GM19351 (cell line): ENCODE data around the gene SYT5.
"Not testable (repeated sequence)": the region's sequence is repeated elsewhere in the genome, so short reads cannot be mapped to it uniquely, and the experiment has no call there.

Experiments
- ATAC-seq: cut with Tn5 transposase; IDR thresholded peaks from one replicate; pipeline ENCODE4 v1.9.1; 2021; ENCODE audit warnings: mild to moderate bottlenecking, moderate library complexity; ENCODE audit not compliant: unreplicated experiment

SYT5 gene

DNA sequence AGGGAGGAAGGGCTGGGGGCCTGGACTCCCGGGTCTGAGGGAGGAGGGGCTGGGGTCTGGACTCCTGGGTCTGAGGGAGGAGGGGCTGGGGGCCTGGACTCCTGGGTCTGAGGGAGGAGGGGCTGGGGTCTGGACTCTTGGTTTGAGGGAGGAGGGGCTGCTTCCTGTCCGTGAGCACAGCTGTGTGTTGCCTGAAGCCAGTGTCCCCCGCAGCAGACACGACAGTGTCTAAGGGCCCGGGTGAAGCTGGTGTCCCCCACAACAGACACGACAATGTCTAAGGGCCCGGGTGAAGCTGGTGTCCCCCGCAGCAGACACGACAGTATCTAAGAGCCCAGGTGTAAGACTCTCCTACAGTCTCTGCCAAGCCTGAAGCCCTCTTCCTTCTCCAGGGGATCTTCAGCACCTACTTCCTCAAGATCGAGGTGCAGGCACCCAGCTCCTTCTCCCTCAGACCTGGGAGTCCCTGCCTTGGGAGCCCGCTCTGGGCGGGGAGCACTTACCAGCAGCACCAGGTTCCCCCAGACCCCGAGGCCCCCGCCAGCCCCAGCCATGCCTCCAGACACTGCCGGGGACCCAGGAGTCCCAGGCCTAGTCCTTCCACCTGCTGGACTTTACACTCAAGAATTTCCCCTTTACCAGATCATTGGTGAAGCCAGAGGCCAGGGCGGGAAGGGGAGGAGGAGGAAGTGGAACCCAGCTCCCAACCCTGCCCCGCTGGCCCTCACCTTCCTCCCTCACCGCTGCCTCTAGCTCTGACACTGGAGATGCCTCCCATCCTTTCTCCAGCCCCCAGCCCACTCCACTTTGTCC, 29.0 kb upstream of the SYT5 start, which contains the start of gene PTPRH:
TSS of gene PTPRH (minus strand) at position 622 of the 813 bp plus-strand sequence. CDS start at position 554, 68 bp downstream.
- no peak for ATAC-seq

DNA sequence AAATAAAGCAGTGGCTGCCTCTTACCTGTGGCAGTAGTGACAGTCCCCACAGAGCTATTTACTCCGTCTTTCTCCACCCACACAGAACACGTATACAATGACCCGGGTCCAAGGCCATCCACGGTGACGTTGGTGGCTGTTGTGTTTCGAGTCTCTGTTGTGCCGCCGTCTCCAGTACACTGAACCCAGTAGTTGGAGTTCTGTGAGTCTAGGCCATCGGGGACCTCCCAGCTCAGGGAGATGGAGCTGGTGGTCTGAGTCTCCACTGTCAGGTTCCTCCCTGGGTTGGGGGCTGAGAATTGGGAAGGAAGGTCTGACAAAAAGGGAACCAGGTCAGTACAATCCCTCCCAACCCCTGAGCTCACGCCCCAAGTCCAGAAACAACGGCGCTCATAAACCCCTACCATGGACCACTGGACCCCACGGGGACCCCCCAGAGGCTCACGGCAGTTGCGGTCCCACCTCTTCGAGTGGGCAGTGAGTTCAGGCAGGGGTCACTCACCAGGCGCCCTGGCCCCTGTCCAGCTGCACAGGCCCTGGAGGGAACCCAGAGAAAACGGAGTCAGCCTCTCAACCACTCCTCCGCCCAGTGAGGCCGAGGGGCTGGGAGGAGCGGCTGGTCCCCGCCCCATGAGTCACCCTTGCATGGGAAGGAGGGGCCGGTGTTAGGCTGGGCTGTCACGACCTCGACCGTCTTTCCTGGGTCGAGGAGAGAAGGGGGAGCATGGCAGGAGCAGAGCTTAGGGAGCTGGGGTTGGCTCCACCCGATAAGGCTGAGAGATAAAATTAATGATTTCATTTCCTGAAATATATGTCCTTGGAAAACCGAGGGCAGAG, 26.8 kb upstream of the SYT5 start:
- no peak for ATAC-seq

DNA sequence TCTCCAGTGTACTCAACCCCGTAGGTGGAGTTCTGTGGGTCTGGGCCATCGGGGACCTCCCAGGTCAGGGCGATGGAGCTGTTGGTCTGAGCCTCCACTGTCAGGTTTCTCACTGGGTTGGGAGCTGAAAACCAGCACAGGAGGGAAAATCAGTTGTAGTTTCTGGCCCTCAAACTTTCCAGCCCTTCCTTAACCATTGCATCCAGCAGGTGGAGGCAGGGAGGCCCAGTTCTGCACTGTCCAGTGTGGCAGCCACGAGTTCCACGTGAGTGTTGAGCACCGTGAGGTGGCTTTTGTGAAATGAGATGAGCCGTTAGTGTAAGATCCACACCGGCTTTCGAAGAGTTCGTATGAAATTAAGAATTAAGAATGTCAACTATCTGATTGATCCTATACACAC, 22.1 kb upstream of the SYT5 start:
- ATAC-seq = not testable (repeated sequence)

DNA sequence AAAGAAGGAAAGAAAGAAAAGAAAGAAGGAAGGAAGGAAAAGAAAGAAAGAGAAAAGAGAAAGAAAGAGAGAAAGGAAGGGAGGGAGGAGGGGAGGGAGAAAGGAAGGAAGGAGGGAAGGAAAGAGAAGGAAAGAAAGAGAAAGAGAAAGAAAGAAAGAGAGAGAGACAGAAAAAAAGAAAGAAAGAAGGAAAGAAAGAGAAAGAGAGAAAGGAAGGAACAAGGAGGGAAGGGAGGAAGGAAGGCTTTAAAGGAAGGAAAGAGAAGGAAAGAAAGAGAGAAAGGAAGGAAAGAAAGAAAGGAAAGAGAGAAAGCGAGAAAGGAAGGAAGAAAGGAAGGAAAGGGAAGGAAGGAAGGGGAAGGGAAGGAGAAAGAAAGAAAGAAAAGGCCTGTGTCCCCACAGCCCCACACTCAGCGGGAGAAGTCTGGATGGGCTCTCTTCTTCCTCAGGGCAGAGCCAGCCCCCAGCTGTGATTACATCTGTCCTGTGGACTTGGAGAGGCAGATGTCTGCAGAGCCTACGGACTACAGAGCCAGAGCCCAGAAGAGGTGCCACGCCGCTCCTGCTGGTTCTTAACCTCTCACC, 19.6 kb upstream of the SYT5 start:
- no peak for ATAC-seq

DNA sequence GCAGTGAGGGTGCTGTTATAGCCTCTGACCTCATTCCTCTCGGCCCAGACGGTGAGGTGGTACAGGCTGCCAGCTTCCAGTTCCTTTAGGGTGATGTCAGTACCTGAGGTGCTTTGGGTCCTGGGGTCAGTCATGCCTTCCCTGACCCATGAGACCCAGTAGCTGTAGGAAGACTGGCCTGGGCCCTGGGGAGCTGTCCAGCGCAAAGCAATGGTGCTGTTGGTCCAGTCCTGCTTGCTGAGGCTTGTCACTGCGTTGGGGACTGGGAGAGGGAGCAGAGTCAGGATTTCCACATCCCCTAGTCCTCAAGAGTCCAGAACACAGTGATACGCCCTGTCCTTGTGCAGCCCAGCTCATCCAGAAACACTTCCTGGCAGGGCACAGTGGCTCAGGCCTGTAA, 18.6 kb upstream of the SYT5 start:
- ATAC-seq = no peak

DNA sequence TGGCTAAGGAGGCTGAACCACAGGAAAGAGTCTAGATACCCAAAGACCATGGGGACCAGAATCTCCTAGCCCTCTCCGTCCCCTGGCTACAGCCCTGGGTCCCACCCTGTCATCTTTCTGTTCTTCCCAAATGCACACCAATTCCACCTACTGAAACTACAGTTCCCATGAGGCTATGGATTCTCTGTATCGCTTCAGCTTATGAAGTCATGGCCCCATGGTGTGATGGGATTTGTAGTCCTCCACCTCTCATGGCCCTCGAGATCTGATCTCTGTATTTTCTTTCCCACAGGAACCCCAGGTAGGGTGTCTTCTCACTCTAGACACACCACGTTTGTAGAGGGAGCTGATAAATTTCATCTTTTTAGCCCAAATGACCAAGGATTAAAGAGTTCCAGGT, 17.4 kb upstream of the SYT5 start:
- no peak for ATAC-seq

DNA sequence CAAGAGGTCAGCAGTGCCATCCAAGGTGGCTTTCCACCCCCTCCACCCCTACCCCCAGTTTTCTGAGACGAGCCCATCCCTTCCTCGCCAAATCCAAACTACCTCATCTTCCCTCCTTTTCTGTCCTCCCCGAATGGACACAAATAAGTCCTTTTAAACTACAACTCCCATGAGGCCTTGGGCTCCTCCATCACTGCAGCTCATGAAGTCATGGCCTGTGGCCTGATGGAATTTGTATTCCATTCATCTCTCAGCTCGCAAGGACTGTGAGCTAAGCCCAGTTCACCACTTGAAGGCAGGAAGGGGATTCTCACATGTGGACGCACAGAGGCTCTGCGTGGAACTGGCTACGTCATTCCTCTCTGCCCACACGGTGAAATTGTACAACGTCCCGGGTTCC, 16.7 kb upstream of the SYT5 start:
- ATAC-seq = no peak

DNA sequence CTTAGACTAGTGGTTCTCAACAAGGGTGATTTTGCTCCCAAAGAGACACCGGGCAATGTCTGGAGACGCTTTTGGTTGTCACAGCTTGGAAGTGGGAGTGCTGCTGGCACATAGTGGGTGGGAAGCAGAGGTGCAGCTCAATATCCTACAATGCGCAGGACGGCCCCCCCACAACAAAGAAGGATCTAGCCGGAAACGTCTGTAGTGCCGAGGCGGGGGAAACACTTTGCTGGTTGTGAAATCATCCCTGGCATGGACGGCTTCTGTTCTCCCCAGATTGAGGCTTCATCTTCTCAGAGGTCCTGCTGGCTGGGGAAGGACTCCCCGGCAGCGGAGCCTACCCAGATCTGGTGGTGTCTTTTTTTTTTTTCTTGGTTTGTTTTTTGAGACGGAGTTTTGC, 13.4 kb upstream of the SYT5 start:
- no peak for ATAC-seq

DNA sequence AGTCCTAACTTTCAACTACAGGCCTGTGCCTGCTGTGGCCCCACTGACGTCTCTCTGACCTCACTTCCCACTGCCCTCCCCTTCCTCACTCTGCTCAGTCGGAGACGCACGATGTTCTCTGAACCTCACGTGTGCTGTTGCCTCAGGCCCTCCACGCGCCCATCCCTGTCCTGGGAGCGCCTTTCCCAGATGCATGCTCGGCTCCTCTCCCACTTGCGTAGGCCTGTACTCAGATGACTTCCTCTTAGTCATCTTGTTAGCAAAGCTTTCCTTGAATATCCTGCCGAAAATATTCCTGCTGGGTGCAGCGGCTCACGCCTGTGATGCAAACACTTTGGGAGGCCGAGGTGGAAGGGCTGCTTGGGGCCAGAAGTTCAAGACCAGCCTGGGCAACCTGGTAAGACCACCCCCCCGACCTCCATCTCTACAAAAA, 9.3 kb upstream of the SYT5 start:
- ATAC-seq = no peak

DNA sequence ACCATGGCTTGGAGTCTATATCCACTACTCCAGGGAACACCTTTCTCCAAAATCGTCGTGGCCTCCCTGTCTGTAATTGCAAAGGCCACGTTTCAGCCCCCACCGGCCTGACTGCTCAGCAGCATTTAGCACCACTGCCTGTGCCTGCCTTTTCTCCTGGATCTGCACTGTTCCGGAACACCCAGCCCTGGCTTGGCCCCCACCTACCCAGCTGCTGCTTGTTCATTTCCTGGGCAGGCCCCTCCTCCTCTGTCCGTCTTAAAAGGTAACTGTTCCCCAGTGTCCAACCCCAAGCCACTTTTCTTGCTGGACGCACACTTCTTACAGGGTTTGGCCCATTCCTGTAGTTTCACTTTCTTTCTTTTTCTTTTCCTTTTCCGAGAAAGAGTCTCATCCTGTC, 8.5 kb upstream of the SYT5 start:
- ATAC-seq = no peak

DNA sequence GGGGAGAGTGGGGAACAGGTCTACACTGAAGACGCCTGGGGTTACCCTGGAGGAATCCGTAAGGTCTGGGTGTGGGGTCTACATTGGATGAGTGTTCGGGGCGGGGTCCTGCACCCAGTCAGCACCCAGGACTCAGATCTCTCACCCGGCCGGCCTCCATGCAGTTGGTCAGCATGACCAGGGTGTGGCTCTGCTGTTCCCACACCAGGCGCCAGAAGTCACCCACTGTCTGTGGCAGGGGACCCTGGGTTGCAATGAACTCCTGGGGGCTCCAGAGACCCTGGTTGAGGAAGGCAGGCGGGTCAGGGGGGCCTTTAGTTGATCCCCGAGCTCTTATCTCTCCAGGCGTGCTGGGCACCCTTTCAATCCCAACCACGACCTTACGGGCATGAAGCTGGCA, 6.0 kb upstream of the SYT5 start:
- no peak for ATAC-seq

DNA sequence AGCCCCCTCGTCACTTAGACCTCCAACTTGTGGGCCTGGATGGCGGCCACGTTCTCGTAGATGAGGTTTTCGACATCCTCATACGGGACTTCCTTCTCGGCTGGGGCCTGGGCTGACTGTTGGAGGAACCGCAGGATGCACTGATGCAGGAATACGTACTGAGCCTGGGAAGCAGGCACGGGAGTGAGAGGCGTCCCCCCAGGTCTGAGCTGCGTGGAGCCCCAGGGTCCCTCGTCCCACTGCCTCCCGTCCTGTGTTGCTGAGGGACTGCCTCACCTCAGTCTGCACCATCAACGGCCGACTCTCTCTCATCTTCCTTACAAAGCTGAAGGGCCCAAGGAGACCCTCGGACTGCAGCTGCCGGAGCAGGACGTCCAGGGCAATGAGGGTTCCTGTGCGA, 1.7 kb upstream of the SYT5 start:
- ATAC-seq = no peak

DNA sequence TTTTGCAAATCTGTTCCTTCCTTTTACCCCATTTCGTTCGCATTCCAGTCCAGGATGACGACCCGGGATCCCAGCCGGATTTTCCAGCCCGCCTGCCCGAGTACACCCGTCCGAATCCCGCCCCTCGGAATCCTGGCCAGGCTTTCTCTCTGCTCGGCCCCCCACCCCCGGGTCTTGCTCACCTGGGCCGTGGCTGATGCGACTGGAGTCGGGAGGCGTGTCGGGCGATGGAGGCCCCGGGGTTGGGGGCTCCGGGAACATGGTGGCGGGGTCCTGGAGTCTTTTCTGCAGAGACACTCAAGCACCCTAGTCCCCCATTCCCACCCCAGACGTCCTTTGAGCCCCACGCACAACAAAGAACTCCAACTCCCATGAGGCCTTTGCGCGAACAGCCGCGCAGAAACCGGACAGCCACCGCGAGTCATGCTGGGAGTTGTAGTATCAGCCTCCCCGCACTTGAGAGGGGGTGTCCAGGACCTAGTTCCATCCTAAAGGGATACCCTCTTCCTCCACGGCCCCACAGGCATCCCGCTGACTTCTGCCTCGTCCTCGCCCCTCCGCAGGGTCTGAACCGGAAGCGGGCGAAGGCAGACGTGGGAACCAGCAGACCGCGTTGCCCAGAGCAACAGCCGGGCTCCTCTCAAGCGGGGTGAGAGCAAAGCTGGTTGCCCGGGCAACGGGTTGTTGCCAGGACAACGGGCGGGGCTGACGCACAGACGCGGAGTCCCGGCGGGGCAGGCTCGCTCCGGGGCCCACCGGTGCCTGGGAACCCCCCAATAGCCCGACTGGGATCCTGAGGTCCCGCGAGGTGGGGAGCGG, 1.1 kb downstream of the SYT5 start:
- peak; percentile 83 for ATAC-seq

DNA sequence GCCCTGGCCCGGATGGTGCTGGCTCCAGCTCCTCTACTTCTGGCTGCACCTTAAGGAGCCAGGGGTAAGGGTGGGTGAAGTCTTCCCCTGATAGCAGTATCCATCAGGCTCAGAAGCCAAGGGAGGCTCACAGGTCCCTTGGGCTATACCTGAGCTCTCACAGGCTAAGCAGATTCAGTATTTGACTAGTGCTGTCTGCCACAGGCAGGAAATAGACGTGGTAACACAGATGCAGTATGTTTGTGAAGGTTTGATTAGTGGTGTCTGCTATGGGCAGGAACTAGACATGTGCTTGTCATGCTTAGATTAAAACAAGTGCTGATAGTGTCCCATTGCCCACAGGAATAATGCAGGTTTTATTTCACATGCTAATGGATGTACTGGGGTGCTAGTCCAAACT, 4.0 kb downstream of the SYT5 start:
- no peak for ATAC-seq

DNA sequence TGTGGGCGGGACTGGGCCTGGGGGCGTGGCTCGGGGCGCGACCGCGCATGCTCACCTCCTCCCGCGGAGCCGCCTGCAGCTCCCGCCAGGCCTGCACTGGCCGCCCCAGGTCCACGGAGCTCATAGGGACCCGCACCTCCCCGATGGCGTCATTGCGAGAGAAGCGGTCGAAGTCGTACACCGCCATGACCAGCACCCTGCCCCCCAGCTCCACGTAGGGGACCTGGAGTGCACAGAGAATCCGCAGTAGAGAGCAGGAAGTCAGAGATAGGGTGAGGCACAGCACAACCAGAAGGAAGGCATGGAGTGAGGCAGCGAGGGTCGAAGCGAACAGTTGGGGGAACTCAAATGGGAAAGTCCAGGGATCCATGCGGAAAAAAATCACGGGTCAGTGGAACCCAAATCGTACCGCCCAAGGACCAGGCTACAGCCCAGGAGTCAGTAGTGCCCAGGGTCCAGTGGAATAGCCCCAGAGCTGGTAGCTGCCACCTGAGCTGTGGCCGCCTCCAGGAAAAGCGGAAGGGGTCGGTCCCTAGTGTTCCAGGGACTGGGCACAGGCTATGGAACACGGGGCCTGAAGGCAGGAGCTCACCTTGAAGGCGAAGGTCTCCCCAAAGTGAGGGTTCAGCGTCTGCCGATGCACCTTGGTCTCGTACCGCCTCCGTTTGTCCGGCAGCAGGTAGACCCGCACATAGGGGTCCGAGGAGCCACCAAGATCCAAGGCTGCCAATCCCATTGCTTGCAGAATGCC, 4.8 kb downstream of the SYT5 start:
- no peak for ATAC-seq

DNA sequence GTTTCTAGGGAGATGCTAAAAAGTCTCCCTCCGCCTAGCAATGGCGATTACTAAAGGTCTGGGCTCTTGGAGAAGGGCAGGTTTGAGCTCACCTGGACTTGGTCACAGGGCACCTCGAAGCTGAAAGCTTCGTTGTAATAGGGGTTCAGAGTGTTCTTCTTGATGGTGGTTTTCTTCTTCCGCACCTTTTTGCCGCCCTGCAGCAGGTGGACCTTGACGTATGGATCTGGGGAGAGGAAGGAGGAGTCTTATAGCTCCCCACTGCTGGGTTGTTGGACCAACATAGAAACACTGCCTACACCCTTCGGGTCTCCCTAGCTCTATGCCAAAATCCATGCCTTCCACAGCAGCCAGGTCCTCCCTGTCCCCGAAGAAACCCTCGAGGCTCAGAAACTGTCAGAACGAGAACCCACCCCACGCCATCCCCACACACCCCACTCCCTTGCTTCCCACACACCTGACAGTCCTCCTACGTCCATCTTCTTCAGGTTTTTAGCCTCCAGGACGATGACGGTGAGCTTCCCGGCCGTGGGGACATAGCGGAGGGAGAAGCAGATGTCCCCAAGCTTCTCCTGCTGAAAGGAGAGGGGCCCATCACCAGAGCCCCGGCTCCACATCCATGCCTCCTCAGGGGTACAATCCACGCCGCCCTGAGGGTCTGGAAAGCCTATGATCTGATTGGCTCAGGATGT, 5.5 kb downstream of the SYT5 start:
- no peak for ATAC-seq

DNA sequence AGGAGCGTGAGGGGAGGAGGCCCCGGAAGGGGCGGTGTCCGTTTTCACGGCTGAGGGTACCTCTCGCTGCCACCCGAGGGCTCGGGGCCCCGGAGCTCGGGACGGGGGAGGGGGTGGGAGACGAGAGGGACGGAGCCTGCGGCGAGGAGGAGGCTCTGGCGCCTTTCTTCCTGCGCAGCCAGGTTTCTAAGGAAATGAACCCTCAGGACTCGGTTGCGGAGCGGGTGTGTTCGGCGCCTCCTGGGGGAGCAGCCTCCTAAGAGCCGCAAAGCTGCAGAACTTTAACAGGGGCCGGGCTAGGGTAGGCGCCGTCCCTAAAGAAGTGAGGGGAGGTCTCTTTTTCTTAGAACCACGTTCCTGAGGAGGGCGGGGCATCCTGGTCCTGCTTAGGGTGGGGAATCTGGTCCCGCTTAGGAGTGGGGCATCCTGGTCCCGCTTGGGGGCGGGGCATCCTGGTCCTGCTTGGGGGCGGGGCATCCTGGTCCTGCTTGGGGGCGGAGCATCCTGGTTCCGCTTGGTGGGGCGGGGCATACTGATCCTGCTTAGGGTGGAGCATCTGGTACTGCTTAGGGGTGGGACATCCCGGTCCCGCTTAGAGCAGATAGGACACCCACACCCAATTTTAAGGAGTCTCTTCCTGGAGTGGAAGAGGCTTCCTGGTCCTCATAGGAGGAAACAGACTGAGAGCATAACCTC, 6.2 kb downstream of the SYT5 start:
- ATAC-seq = no peak

DNA sequence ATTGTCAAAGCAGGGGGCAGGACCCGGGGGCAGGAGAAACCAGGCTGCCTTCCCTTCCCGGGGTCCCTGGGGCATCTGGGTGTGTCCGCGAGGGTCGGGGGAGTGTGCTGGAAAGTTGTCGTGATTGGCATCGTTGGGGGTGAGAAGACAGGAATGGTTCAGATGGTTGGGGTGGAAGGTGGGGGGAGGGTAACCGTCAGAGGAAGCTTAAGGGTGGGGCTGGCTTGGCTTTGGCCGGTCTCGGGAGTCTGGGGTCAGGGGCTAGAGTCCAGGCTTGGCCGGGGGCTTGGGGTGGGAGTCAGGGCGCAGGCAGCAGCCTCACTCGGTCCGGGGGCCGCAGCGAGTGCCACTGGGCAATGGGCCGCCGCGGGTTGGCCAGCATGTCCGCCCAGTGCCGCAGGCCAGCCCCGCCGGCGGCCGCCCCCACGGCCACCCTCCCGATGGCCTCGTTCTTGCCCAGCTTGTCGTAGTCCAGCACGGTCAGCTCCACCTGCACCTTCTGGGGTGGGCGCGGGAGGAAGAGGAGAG, 6.8 kb downstream of the SYT5 start:
- ATAC-seq = no peak

DNA sequence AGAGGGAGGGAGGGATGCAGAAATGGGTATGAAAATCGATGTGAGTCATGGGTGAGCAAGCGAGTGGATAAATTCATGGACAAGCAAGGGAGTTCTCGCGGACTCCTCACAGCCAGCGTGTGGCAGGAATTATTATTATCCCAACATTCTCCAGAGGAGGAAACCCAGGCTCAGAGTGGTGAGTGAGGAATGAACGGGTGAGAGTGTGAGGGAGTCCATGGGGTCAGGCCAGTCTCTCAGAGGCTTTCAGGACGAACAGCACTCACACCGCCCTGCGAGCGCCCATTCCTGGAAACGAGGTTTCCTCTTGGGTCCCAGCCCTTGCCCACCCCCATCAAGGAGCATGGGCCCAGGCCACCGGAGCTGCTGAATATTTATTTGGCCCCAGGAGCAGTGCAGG, 7.3 kb downstream of the SYT5 start:
- no peak for ATAC-seq
